HG03558 (cell line): ENCODE data around the gene SINHCAF.
"Not testable (repeated sequence)": the region's sequence is repeated elsewhere in the genome, so short reads cannot be mapped to it uniquely, and the experiment has no call there.

ENCODE experiments used
- ATAC-seq: cut with Tn5 transposase; IDR thresholded peaks from one replicate; pipeline ENCODE4 v1.9.1; 2021; ENCODE audit warnings: moderate number of reproducible peaks; ENCODE audit not compliant: unreplicated experiment; ENCODE audit errors: extremely low read depth

The SINHCAF gene

GRCh38 chr12:31274520-31275300 lies 51.2 kb downstream of the SINHCAF start:
- no peak for ATAC-seq

- ATAC-seq, result not testable (repeated sequence)
Measured at GRCh38 chr12:31273794-31274193, 52.2 kb downstream of the SINHCAF start.

- ATAC-seq, result no peak
Measured at GRCh38 chr12:31272607-31273225, 53.2 kb downstream of the SINHCAF start.

- no peak for ATAC-seq
Measured at GRCh38 chr12:31267966-31268365, 58.0 kb downstream of the SINHCAF start.

GRCh38 chr12:31265722-31266121 lies 60.2 kb downstream of the SINHCAF start:
- no peak for ATAC-seq

GRCh38 chr12:31263661-31264060 lies 62.3 kb downstream of the SINHCAF start:
- no peak for ATAC-seq

GRCh38 chr12:31261744-31262143 lies 64.2 kb downstream of the SINHCAF start:
- ATAC-seq, result no peak

GRCh38 chr12:31260840-31261239 lies 65.1 kb downstream of the SINHCAF start:
- ATAC-seq, result no peak

- no peak for ATAC-seq
Measured at GRCh38 chr12:31259136-31259886, 66.6 kb downstream of the SINHCAF start.

- no peak for ATAC-seq
Measured at GRCh38 chr12:31257784-31258183, 68.2 kb downstream of the SINHCAF start.

GRCh38 chr12:31251707-31252611 lies 74.0 kb downstream of the SINHCAF start:
- ATAC-seq, result not testable (repeated sequence)

- ATAC-seq, result no peak
Measured at GRCh38 chr12:31250179-31250578, 75.8 kb downstream of the SINHCAF start.

- no peak for ATAC-seq
Measured at GRCh38 chr12:31249356-31249755, 76.6 kb downstream of the SINHCAF start.

- ATAC-seq, result no peak
Measured at GRCh38 chr12:31248815-31249214, 77.1 kb downstream of the SINHCAF start.

GRCh38 chr12:31248337-31248736 lies 77.6 kb downstream of the SINHCAF start:
- ATAC-seq, result no peak

GRCh38 chr12:31246470-31246850 lies 79.5 kb downstream of the SINHCAF start:
- ATAC-seq, result no peak

GRCh38 chr12:31245822-31246469 lies 80.0 kb downstream of the SINHCAF start:
- ATAC-seq, result no peak

GRCh38 chr12:31242418-31242817 lies 83.5 kb downstream of the SINHCAF start:
- not testable (repeated sequence) for ATAC-seq

GRCh38 chr12:31238764-31239387 lies 87.1 kb downstream of the SINHCAF start:
- no peak for ATAC-seq
